GM21723 (cell line): ENCODE measurements around the gene KPTN.
"Not testable (repeated sequence)": the region's sequence is repeated elsewhere in the genome, so short reads cannot be mapped to it uniquely, and the experiment has no call there.

ENCODE experiments used
- ATAC-seq: cut with Tn5 transposase; IDR thresholded peaks from one replicate; pipeline ENCODE4 v1.9.1; 2021; ENCODE audit warnings: mild to moderate bottlenecking, moderate library complexity; ENCODE audit not compliant: unreplicated experiment

Gene KPTN

GRCh38 chr19:47492571-47493377, 8.8 kb upstream of the KPTN start:
- ATAC-seq = no peak

DNA sequence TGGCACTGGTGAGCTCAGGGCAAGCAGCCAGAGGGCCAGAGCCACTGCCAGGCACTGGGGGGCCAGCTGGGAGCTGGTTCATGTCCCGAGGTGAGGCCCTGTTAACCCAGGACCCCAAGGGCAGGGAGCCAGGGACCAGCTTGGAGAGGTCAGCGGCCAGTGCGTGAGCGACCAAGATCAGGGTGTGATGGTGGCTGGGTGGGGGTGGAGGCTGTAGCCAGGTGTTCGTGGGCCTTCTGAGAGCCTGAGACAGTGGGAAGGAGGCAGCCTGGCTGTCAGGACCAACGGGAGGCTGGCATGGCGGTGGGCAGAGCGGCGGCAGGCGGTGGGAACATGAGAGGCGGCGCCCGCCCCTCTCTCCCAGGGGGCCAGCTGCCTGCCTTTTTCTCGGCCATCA, 8.1 kb upstream of the KPTN start:
- ATAC-seq = no peak

DNA sequence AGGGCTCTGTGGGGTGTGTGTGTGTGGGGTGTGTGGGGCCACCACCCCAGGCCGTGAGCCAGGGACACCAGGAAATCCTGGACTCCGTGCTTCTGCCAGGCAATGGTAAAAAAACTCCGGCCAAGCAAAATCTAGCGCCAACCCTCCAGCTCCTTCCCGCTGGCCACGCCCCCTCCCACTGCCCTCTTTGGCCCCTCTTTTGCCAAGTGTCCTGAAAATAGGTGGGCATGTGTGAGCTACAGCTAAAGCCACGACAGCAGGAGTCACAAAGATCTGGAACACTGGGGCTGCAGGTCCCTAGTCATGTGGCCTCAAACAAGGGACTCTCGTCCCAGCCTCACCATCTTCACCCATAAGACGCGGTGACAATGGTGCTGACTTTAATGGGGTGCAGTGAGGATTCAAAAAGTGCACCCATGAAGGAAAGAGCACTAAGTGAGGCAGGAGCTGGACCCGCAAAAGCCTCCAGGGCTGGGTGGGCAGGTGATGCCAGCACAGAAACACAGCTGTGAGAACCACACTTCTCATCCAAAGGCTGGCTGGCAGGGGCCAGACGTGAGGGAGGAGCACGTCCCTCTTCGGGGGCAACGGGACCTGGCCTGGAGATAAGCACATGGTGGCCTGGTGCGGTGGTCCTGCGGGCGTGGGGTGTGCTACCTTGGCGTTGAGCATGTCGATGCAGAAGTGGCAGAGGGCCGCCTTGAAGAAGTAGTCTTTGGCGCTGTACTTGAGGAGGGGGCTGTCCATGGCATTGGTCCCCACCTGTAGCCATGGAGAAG, 7.5 kb upstream of the KPTN start:
- ATAC-seq = no peak

GRCh38 chr19:47490847-47491246, 6.8 kb upstream of the KPTN start:
- ATAC-seq = no peak

- no peak for ATAC-seq
Measured at GRCh38 chr19:47490031-47490430, 6.0 kb upstream of the KPTN start.

DNA sequence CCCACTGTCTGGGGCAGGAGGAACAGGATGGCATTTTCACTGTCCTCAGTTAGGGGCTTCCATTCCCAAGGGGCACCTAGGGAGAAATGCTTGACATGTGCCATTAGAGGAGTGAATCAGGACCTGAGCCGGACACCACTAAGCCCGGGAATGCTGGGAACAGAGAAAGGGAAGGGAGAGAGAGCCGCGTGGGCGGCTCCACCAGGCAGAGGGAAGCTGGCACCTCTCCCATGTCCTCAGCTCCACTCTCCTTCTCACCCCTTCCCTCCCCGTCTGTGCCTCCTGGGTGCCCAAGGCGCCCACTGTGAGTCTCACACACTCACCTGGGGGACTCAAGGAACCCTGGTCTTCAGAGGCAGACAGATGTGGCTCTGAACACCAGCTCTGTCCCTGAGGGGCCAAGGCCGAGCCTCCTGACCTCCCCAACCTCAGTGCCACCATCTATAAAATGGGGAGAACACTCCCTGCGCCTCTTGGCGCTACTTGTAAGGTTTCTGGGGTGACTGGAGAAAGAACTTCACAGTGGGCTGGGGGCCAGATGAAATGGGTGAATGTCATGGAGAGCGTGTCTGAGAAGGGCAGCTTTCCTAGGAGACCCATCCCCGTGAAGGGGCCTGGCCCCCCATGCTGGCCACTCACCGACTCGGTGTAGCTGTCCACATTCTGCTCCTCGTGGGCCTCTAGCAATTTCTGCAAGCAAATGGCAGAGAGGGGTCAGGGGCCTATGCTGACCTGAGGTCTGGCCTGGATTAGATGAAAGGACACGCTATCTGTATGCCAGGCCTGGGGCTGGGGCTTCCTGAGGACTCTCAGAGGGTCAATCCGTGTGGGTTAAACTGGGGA, 5.3 kb upstream of the KPTN start:
- no peak for ATAC-seq

- ATAC-seq = no peak
Measured at GRCh38 chr19:47487551-47488515, 3.8 kb upstream of the KPTN start.

GRCh38 chr19:47486900-47487299, 2.9 kb upstream of the KPTN start:
- ATAC-seq = no peak

GRCh38 chr19:47486220-47486619, 2.2 kb upstream of the KPTN start:
- ATAC-seq = not testable (repeated sequence)

- ATAC-seq = no peak
Measured at GRCh38 chr19:47485210-47485609, 1.2 kb upstream of the KPTN start.

DNA sequence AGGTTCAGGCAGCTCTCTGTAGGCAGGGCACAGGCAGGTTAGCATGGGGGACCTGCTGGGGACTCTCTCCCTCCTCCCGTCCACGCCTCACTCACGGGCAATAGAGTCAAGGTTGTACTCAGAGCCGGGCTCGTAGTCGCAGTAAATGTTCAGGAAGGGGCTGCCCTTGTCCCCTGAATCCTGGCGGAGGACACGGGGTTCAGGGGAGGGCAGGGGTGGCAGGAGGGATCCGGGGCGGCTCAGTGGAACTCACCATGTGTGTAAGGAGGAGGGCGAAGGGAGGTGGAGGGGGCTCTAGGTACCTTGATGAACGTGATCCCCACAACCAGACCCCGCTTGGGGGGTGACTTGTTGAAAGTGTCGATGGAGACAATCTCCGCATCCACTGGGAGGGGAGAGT, 819 bp downstream of the KPTN start:
- ATAC-seq = no peak

DNA sequence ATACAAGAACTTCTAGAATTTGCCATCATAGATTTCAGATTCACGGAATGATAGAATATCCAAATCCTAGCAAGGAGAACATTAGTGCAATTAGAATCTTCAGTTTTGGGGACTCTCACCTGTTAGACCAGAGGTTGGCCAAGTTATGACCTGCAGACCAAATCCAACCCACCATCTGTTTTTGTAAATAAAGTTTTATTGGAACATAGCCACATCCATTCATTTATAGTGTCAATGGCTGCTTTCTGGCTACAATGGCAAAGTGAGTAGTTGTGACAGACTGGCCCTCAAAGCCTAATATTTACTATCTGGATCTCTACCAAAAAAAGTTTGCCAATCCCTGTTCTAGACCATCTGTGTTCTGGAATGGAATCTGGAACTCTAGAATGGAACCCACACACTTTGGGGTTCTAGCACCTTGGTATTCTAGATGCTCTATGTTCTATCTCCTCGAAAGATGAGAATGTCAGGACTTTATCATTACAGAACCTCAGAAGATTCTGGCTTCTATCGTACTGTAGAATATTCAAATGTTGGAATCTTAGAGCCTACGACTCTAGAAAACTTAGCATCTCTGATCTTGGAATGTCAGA, 2.5 kb downstream of the KPTN start:
- ATAC-seq = no peak

GRCh38 chr19:47480658-47481057, 3.4 kb downstream of the KPTN start:
- ATAC-seq = no peak

- ATAC-seq = no peak
Measured at GRCh38 chr19:47479701-47480503, 4.1 kb downstream of the KPTN start.

DNA sequence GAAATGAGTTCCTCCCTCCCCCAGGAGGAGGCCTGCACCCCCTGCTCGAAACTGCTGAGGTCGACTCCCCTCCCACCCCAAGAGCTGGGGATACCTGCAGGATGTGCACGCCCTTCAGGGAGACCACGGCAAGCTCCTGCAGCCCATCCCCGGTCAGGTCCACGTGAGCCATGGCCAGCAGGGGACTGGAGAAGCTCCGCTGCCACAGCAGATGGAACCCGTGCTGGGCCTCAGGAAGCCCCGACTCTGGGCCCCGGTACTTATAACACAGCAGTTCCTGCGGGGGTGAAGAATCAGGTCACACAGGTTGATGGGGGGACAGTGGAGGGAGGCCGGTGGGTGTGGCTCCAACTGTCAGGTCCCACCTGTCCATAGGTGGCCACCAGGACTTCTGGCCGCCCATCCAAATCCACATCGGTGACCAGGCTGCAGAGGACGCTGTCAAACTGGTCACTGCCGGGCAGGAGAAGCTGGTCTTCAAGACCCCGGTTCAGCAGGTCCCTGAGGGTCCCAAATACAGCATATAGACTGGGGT, 7.5 kb downstream of the KPTN start:
- no peak for ATAC-seq

- ATAC-seq = no peak
Measured at GRCh38 chr19:47475465-47475864, 8.6 kb downstream of the KPTN start.

DNA sequence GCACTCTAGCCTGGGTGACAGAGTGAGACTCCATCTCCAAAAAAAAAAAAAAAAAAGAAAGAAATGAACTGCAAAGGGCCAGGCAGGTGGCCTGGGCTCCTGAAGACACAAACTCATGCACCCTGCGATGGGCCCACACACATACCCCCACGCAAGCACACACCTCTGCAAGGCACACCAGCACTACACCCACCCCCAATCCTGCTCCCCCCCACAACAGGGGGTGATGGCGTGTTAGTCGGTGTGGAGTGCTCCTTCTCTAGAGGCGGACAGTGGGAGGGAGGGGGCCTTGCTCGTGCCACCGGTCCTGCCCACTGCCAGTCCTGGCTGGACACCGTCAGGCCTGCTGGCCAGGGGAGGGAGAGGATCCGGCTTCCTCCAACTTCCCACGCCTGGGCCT, 10.7 kb downstream of the KPTN start:
- ATAC-seq = no peak

GRCh38 chr19:47471733-47472457, 12.1 kb downstream of the KPTN start, which contains the start of gene SLC8A2:
Gene SLC8A2 (minus strand): TSS chr19:47471893. CDS start chr19:47466403, 5,490 bp downstream.
- no peak for ATAC-seq
